Suprapubic skin (tissue), 4 donors: ENCODE results near the gene HOXD12. TPM values are rescaled to one million over a fixed set of nuclear protein-coding genes. Genes with fewer than 3 reads are reported as not detected.

Experiments
- DNase-seq, 2 donors: peaks; one replicate each; pipeline ENCODE4 v3.0.0-alpha.2; 2019; ENCODE audit warnings: low spot score in 2 of 2
- H3K27ac ChIP-seq: fragments of 200-600 bp; sonication (generic); one replicate; pipeline ENCODE4 v1.5.1; 2019
- H3K27me3 ChIP-seq: fragments of 200-600 bp; sonication (generic); one replicate; pipeline ENCODE4 v1.5.1; 2019
- H3K36me3 ChIP-seq: fragments of 200-600 bp; sonication (generic); one replicate; pipeline ENCODE4 v1.5.1; 2019
- H3K4me1 ChIP-seq: fragments of 200-600 bp; sonication (generic); one replicate; pipeline ENCODE4 v1.5.1; 2019
- H3K4me3 ChIP-seq: fragments of 200-600 bp; sonication (generic); one replicate; pipeline ENCODE4 v1.5.1; 2019; ENCODE audit warnings: mild to moderate bottlenecking
- H3K9me3 ChIP-seq: fragments of 200-600 bp; sonication (generic); one replicate; pipeline ENCODE4 v1.5.1; 2019
- EP300 ChIP-seq: sonication (generic); formaldehyde crosslinking; IDR thresholded peaks from one replicate; pipeline ENCODE4 v1.6.1; 2017; ENCODE audit warnings: antibody characterized with exemption
- POLR2A ChIP-seq, 2 donors: fragments of 450-650 bp; IDR thresholded peaks; one replicate each; pipeline ENCODE4 v1.6.1; 2017; ENCODE audit warnings: antibody characterized with exemption in 2 of 2, mild to moderate bottlenecking in 2 of 2, moderate library complexity in 2 of 2
- POLR2AphosphoS5 ChIP-seq, 3 donors: sonication (generic); formaldehyde crosslinking; IDR thresholded peaks; one replicate each; pipeline ENCODE4 v1.6.1; 2017; ENCODE audit warnings: antibody characterized with exemption in 3 of 3
- WGBS: methylation state at CpG from one replicate; pipeline ENCODE4 v1.1.5; 2018; 5-methylcytosine and 5-hydroxymethylcytosine counted together
- total RNA-seq, 4 donors: library from RNA; depleted of rRNA; stranded (reverse); fragments of >200 nt; gene quantifications; one replicate each; pipeline ENCODE4 v1.1.0, GENCODE V29; 2016
- TF ChIP-seq, protein P1 (sequence below), 2 donors: fragments of 200-600 bp in 1 of 2; fragments of 450-650 bp in 1 of 2; sonication (generic) in 1 of 2; IDR thresholded peaks; one replicate each; pipeline ENCODE4 v1.5.1; 2016 to 2019; ENCODE audit warnings: antibody characterized with exemption in 2 of 2, mild to moderate bottlenecking in 1 of 2, moderate library complexity in 1 of 2

Gene HOXD12
- total RNA-seq, 4 donors from 2014 or later, result not detected

DNA sequence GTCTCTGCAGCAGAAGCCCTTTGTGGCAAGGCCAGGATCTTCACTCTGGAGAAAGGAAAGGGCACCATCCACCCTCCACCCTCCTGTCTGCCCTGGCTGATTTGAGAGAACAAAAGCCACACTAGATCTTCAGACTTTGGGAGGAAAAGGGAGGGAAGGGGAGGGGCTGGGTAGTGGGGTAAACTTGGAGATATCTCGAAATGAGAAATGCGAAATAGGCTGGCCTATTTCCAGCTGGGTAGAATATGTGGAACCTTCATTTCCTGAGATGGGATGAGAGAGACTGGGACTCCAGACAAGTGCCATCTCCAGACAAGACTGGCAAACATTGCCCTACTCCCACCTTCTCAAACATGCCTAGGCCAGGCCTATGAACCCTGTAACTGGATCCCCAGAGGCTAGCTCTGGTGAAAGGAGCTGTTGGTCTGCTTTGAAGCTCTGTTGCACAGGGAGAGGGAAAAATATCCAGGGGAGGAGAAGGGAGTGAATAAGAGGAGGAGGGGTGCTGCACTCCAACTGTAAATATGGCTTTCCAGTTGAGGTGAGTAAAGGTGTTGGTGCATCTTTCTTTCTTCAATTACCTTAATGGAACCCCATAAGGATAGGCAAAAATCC, 1.7 kb downstream of the HOXD12 start:
- no peak overlapping the region for H3K4me3 ChIP-seq
- no peaks in the 10 kb centered on the region for H3K9me3 ChIP-seq
- H3K36me3 ChIP-seq, result no peaks in the 10 kb centered on the region
- TF ChIP-seq EP300 (no peak), POLR2A (IDR thresholded peaks at IDR 0.05) (no peak), POLR2AphosphoS5 (IDR thresholded peaks at IDR 0.05) (no peak)
- TF ChIP-seq, protein P1, sequence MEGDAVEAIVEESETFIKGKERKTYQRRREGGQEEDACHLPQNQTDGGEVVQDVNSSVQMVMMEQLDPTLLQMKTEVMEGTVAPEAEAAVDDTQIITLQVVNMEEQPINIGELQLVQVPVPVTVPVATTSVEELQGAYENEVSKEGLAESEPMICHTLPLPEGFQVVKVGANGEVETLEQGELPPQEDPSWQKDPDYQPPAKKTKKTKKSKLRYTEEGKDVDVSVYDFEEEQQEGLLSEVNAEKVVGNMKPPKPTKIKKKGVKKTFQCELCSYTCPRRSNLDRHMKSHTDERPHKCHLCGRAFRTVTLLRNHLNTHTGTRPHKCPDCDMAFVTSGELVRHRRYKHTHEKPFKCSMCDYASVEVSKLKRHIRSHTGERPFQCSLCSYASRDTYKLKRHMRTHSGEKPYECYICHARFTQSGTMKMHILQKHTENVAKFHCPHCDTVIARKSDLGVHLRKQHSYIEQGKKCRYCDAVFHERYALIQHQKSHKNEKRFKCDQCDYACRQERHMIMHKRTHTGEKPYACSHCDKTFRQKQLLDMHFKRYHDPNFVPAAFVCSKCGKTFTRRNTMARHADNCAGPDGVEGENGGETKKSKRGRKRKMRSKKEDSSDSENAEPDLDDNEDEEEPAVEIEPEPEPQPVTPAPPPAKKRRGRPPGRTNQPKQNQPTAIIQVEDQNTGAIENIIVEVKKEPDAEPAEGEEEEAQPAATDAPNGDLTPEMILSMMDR (IDR thresholded peaks at IDR 0.05), result no peak
- peaks cover 100% of the 10 kb centered on the region for H3K27me3 ChIP-seq
- DNase-seq, result peak in 1 of 2 donors; percentile 41
- WGBS, result 37% methylated on average over 2 of the region's 2 CpGs
- no peak overlapping the region for H3K27ac ChIP-seq
- H3K4me1 ChIP-seq, result peaks cover 57% of the 10 kb centered on the region

DNA sequence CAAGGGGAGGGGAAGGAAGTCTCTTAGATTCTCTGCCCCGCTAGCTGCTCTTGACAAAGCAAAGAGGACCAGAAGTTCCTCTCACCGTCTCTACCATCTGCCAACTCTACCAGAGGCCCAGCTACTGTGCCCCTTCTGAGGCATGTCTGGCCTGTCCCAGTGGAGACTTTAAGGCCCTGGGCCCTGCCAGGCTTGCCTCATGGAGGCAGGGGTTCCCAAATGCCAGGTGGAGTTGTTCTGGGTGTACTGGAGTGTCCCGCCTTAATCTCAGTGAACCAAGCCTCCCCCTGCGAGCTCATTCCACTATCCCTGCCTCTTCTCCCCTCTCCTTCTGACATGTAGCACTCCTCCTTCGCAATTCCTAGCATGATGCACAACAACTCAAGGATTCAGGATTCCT, 2.2 kb downstream of the HOXD12 start:
- TF ChIP-seq, protein P1 (IDR thresholded peaks at IDR 0.05), result no peak
- TF ChIP-seq EP300, result no peak
- TF ChIP-seq POLR2A (IDR thresholded peaks at IDR 0.05), result no peak
- TF ChIP-seq POLR2AphosphoS5 (IDR thresholded peaks at IDR 0.05), result no peak
- Histone ChIP-seq H3K27me3 (peaks cover 100% of the 10 kb centered on the region), H3K4me1 (peaks cover 58% of the 10 kb centered on the region), H3K9me3 (no peaks in the 10 kb centered on the region), H3K36me3 (no peaks in the 10 kb centered on the region), H3K4me3 (no peak overlapping the region), H3K27ac (no peak overlapping the region)
- DNase-seq, result peak in 1 of 2 donors; percentile 40
- WGBS, result 59% methylated on average over 5 of the region's 5 CpGs

DNA sequence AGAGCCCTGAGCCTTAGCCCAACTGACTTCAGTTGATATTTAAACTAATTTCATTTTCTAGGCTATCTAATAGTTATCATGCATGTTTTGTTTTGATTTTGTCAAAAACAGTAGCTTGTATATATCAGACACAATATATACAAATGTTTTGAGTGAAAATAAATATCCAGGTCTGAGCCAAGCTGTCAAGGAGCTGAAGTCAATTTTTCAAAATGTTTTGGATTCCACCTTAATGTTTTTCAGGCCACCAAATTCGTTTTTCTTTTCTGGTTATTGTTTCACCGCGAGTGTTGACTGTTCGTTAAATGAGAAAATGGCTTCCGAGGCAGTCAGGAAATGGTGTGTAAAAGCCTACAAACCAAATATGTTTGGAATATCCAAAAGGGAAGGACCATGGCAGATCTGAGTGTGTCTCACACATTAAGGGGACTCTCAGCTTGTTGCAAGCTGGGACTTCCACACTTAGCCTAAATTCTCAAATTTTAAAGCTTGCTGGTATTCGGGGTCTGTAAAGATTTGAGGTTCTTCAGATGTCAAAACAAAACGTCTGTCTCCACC, 2.8 kb downstream of the HOXD12 start:
- no peak for TF ChIP-seq POLR2AphosphoS5 (IDR thresholded peaks at IDR 0.05)
- no peak for TF ChIP-seq EP300
- no peak for TF ChIP-seq POLR2A (IDR thresholded peaks at IDR 0.05)
- TF ChIP-seq, protein P1 (IDR thresholded peaks at IDR 0.05), result no peak

DNA sequence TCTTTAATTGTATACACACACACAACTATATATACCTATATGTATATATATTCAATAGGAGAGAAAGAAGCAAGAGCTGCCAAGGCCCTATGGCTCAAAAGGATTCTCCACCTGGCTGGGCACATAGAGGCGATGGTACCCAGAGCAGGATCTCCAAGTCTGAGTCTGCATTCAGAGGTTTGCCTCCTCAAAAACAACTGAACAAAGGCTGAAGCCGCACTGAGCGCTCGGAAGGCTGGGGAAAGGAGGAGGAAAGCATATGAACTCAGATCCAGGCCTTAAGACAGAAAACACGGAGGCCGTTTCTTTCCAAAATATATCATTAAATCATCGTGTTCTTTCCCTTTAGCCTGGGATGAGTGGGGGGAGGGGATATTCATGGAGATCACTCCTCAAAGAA, 3.6 kb downstream of the HOXD12 start:
- H3K4me3 ChIP-seq, result no peak overlapping the region
- no peak for DNase-seq
- H3K27me3 ChIP-seq, result peaks cover 99% of the 10 kb centered on the region
- peaks cover 56% of the 10 kb centered on the region for H3K4me1 ChIP-seq
- H3K27ac ChIP-seq, result no peak overlapping the region
- no peaks in the 10 kb centered on the region for H3K9me3 ChIP-seq
- 59% methylated on average over 7 of the region's 7 CpGs for WGBS
- no peak for TF ChIP-seq POLR2AphosphoS5 (IDR thresholded peaks at IDR 0.05)
- no peak for TF ChIP-seq POLR2A (IDR thresholded peaks at IDR 0.05)
- TF ChIP-seq EP300, result no peak
- TF ChIP-seq, protein P1 (IDR thresholded peaks at IDR 0.05), result no peak
- H3K36me3 ChIP-seq, result no peaks in the 10 kb centered on the region

More for the DNA sequence above, 2.8 kb downstream of the HOXD12 start:
- Histone ChIP-seq H3K36me3 (no peaks in the 10 kb centered on the region), H3K9me3 (no peaks in the 10 kb centered on the region), H3K27ac (no peak overlapping the region), H3K27me3 (peaks cover 100% of the 10 kb centered on the region), H3K4me1 (peaks cover 58% of the 10 kb centered on the region), H3K4me3 (no peak overlapping the region)
- DNase-seq, result no peak
- 48% methylated on average over 7 of the region's 7 CpGs for WGBS

DNA sequence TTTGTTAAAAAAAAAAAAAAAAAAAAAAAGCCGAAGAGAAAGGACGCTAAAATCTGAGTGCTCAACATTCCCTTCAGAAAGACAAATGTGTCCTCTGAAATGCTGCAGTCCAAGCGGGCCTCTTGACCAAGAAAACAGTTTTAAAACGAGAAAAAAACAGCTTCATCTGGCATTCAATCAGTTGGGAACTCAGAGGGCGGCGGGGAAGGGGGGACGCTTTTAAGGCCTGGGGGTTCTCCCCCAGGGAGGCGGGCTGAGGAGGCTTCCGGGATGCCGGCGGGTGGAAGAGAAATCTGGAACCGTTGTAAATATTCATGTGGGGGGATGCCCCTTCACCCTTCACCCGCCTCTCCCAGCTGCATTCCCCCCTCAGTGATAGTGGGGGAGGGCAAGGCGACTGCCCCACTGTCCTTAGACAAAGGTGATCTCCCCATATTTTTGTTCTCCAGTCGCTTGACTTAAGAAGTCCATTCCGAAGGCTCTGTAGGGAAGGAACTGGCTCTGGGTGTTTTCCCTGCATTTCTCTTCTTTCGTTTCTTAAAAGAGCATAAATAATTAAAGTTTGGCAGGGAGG, 4.2 kb downstream of the HOXD12 start:
- 14% methylated on average over 17 of the region's 17 CpGs for WGBS
- H3K27me3 ChIP-seq, result peaks cover 99% of the 10 kb centered on the region
- H3K4me1 ChIP-seq, result peaks cover 56% of the 10 kb centered on the region
- H3K36me3 ChIP-seq, result no peaks in the 10 kb centered on the region
- H3K4me3 ChIP-seq, result peak overlapping the region; percentile 26
- no peak overlapping the region for H3K27ac ChIP-seq
- TF ChIP-seq POLR2A (IDR thresholded peaks at IDR 0.05) (no peak), POLR2AphosphoS5 (IDR thresholded peaks at IDR 0.05) (no peak), EP300 (no peak)
- TF ChIP-seq, protein P1 (IDR thresholded peaks at IDR 0.05), result no peak
- H3K9me3 ChIP-seq, result no peaks in the 10 kb centered on the region
- DNase-seq, result no peak
